Dedifferentiated amniotic fluid mesenchymal stem cell (primary cell): ENCODE results near the gene SNRNP200.

ENCODE experiments used
- DNase-seq: peaks from one replicate; pipeline ENCODE4 v3.0.0-alpha.2; 2016; ENCODE audit errors: extremely low spot score

SNRNP200 gene

GRCh38 chr2:96305091-96305978 lies at the start of gene SNRNP200:
SNRNP200 (minus strand) TSS chr2:96305546; CDS start chr2:96305437, 109 bp downstream.
- DNase-seq = peak; percentile 72

GRCh38 chr2:96354492-96354891 lies 49.1 kb upstream of the SNRNP200 start:
- no peak for DNase-seq

- DNase-seq = peak; percentile 65
Observed at GRCh38 chr2:96353606-96354101, 48.3 kb upstream of the SNRNP200 start.

GRCh38 chr2:96353032-96353561 lies 47.8 kb upstream of the SNRNP200 start:
- no peak for DNase-seq

- no peak for DNase-seq
Observed at GRCh38 chr2:96347395-96347794, 42.0 kb upstream of the SNRNP200 start.

GRCh38 chr2:96345868-96346462 lies 40.6 kb upstream of the SNRNP200 start:
- no peak for DNase-seq

GRCh38 chr2:96345438-96345837 lies 40.1 kb upstream of the SNRNP200 start:
- DNase-seq = no peak

GRCh38 chr2:96344011-96344410 lies 38.7 kb upstream of the SNRNP200 start:
- DNase-seq = no peak

- no peak for DNase-seq
Observed at GRCh38 chr2:96342085-96342484, 36.7 kb upstream of the SNRNP200 start.

- no peak for DNase-seq
Observed at GRCh38 chr2:96341641-96342040, 36.3 kb upstream of the SNRNP200 start.

GRCh38 chr2:96340493-96341414 lies 35.4 kb upstream of the SNRNP200 start:
- no peak for DNase-seq

- no peak for DNase-seq
Observed at GRCh38 chr2:96336873-96337272, 31.5 kb upstream of the SNRNP200 start.

GRCh38 chr2:96336104-96336775 lies 30.9 kb upstream of the SNRNP200 start:
- DNase-seq = no peak

- DNase-seq = no peak
Observed at GRCh38 chr2:96333708-96334107, 28.4 kb upstream of the SNRNP200 start.

- peak; percentile 40 for DNase-seq
Observed at GRCh38 chr2:96330407-96330806, 25.1 kb upstream of the SNRNP200 start.

- no peak for DNase-seq
Observed at GRCh38 chr2:96329874-96330273, 24.5 kb upstream of the SNRNP200 start.

GRCh38 chr2:96329456-96329855 lies 24.1 kb upstream of the SNRNP200 start:
- no peak for DNase-seq

- no peak for DNase-seq
Observed at GRCh38 chr2:96326990-96327820, 21.9 kb upstream of the SNRNP200 start.

GRCh38 chr2:96326564-96326963 lies 21.2 kb upstream of the SNRNP200 start:
- DNase-seq = no peak

- DNase-seq = no peak
Observed at GRCh38 chr2:96325884-96326255, 20.5 kb upstream of the SNRNP200 start.
